Ishikawa (cell line): ENCODE data around the gene EFCAB5.

Experiments
- CEBPB ChIP-seq: IDR thresholded peaks from 2 replicates; pipeline ENCODE4 v1.6.1; 2012
- CREB1 ChIP-seq: IDR thresholded peaks from 2 replicates; pipeline ENCODE4 v1.6.1; 2012; ENCODE audit warnings: low read depth
- EGR1 ChIP-seq: IDR thresholded peaks from 2 replicates; pipeline ENCODE4 v1.6.1; 2012
- EP300 ChIP-seq: IDR thresholded peaks from 2 replicates; pipeline ENCODE4 v1.6.1; 2012; ENCODE audit warnings: borderline replicate concordance
- FOXM1 ChIP-seq: IDR thresholded peaks from 2 replicates; pipeline ENCODE4 v1.6.1; 2012; ENCODE audit warnings: low read depth, borderline replicate concordance
- NFIC ChIP-seq: IDR thresholded peaks from 2 replicates; pipeline ENCODE4 v1.6.1; 2012
- RAD21 ChIP-seq: IDR thresholded peaks from 2 replicates; pipeline ENCODE4 v1.6.1; 2012; ENCODE audit warnings: low read depth
- TAF1 ChIP-seq: IDR thresholded peaks from 2 replicates; pipeline ENCODE4 v1.6.1; 2012; ENCODE audit warnings: low read depth, mild to moderate bottlenecking
- TCF12 ChIP-seq: IDR thresholded peaks from 2 replicates; pipeline ENCODE4 v1.6.1; 2012; ENCODE audit warnings: low read depth
- TEAD4 ChIP-seq: IDR thresholded peaks from 2 replicates; pipeline ENCODE4 v1.6.1; 2012
- YY1 ChIP-seq: IDR thresholded peaks from 2 replicates; pipeline ENCODE4 v1.6.1; 2012; ENCODE audit warnings: low read depth
- ZBTB7A ChIP-seq: IDR thresholded peaks from 2 replicates; pipeline ENCODE4 v1.6.1; 2012; ENCODE audit warnings: low read depth
- TF ChIP-seq, protein P1 (sequence below): IDR thresholded peaks from 2 replicates; pipeline ENCODE4 v1.6.1; 2012
- TF ChIP-seq, protein P2 (sequence below): IDR thresholded peaks from 2 replicates; pipeline ENCODE4 v1.6.1; 2012; ENCODE audit warnings: low read depth, mild to moderate bottlenecking
- TF ChIP-seq, protein P3 (sequence below): IDR thresholded peaks from 2 replicates; pipeline ENCODE4 v1.6.1; 2012

The EFCAB5 gene

GRCh38 chr17:30000755-30001257 lies 59.4 kb downstream of the EFCAB5 start:
- TF ChIP-seq TCF12 (no peak), EGR1 (no peak), TEAD4 (no peak), YY1 (no peak), ZBTB7A (no peak), CEBPB (no peak), CREB1 (no peak), FOXM1 (no peak), NFIC (no peak), RAD21 (no peak)
- TF ChIP-seq, protein P1, sequence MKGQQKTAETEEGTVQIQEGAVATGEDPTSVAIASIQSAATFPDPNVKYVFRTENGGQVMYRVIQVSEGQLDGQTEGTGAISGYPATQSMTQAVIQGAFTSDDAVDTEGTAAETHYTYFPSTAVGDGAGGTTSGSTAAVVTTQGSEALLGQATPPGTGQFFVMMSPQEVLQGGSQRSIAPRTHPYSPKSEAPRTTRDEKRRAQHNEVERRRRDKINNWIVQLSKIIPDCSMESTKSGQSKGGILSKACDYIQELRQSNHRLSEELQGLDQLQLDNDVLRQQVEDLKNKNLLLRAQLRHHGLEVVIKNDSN = no peak
- TF ChIP-seq, protein P2, sequence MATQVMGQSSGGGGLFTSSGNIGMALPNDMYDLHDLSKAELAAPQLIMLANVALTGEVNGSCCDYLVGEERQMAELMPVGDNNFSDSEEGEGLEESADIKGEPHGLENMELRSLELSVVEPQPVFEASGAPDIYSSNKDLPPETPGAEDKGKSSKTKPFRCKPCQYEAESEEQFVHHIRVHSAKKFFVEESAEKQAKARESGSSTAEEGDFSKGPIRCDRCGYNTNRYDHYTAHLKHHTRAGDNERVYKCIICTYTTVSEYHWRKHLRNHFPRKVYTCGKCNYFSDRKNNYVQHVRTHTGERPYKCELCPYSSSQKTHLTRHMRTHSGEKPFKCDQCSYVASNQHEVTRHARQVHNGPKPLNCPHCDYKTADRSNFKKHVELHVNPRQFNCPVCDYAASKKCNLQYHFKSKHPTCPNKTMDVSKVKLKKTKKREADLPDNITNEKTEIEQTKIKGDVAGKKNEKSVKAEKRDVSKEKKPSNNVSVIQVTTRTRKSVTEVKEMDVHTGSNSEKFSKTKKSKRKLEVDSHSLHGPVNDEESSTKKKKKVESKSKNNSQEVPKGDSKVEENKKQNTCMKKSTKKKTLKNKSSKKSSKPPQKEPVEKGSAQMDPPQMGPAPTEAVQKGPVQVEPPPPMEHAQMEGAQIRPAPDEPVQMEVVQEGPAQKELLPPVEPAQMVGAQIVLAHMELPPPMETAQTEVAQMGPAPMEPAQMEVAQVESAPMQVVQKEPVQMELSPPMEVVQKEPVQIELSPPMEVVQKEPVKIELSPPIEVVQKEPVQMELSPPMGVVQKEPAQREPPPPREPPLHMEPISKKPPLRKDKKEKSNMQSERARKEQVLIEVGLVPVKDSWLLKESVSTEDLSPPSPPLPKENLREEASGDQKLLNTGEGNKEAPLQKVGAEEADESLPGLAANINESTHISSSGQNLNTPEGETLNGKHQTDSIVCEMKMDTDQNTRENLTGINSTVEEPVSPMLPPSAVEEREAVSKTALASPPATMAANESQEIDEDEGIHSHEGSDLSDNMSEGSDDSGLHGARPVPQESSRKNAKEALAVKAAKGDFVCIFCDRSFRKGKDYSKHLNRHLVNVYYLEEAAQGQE = no peak
- TF ChIP-seq, protein P3, sequence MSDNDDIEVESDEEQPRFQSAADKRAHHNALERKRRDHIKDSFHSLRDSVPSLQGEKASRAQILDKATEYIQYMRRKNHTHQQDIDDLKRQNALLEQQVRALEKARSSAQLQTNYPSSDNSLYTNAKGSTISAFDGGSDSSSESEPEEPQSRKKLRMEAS = no peak

DNA sequence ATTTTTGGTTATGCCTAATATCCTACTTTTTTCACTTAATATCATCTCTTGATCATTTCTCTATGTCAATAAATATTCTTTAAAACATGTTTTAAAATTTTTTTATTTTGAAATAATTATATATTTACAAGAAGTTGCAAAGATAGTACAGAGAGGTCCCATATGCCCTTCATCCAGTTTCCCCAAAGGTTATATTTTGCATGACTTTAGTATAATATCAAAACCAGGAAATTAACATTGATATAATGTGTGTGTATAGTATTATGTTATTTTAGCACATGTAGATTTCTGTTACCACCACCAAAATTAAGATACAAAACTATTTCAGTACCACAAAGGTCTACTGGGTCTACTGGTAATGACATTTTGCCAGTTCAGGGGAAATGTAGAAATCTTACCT lies 60.7 kb downstream of the EFCAB5 start:
- TF ChIP-seq ZBTB7A (no peak), CEBPB (no peak), YY1 (no peak), TAF1 (no peak), EP300 (no peak), TEAD4 (no peak), CREB1 (no peak), EGR1 (no peak), NFIC (no peak), RAD21 (no peak), FOXM1 (no peak), TCF12 (no peak)
- TF ChIP-seq, protein P2 = no peak
- TF ChIP-seq, protein P3 = no peak
- TF ChIP-seq, protein P1 = no peak

- TF ChIP-seq TAF1 (no peak), ZBTB7A (no peak), TEAD4 (no peak), EP300 (no peak), YY1 (no peak), CEBPB (no peak), CREB1 (no peak), RAD21 (no peak), NFIC (no peak), FOXM1 (no peak), TCF12 (no peak), EGR1 (no peak)
- TF ChIP-seq, protein P3 = no peak
- TF ChIP-seq, protein P1 = no peak
- TF ChIP-seq, protein P2 = no peak
These were observed 64.4 kb downstream of the EFCAB5 start for GRCh38 chr17:30005709-30006320.
